H1 (cell line): ENCODE results near the gene RIC8A.

ENCODE experiments used
- CEBPB ChIP-seq: IDR thresholded peaks from 2 replicates; pipeline ENCODE4 v1.6.1; 2012; ENCODE audit warnings: low read depth, low read length
- CREB1 ChIP-seq: IDR thresholded peaks from 2 replicates; pipeline ENCODE4 v1.6.1; 2012; ENCODE audit warnings: inconsistent platforms
- EGR1 ChIP-seq: IDR thresholded peaks from 2 replicates; pipeline ENCODE4 v1.6.1; 2011; ENCODE audit warnings: low read depth, low read length, borderline replicate concordance
- EZH2 ChIP-seq: fragments of 200-600 bp; sonication (generic); IDR thresholded peaks from 2 replicates; pipeline ENCODE4 v1.7.1; 2012; ENCODE audit warnings: low read depth, mild to moderate bottlenecking, moderate library complexity, low read length, inconsistent platforms; ENCODE audit not compliant: severe bottlenecking
- HDAC2 ChIP-seq, 2 experiments: fragments of 300-600 bp in 1 of 2; sonication (generic) in 1 of 2; IDR thresholded peaks; 2 replicates each; pipeline ENCODE4 v1.6.1; 2011 to 2012; ENCODE audit warnings: low read depth in 2 of 2, low read length in 2 of 2, mild to moderate bottlenecking in 2 of 2, moderate library complexity in 2 of 2, borderline replicate concordance in 1 of 2, inconsistent platforms in 1 of 2
- HDAC6 ChIP-seq: IDR thresholded peaks from one replicate; pipeline ENCODE4 v1.7.1; 2012; ENCODE audit warnings: low read depth, mild to moderate bottlenecking, inconsistent platforms, low read length, moderate library complexity
- POLR2A ChIP-seq, 2 experiments: IDR thresholded peaks; 1 replicate in 1 of 2; 2 replicates in 1 of 2; pipeline ENCODE4 v1.6.1; 2011; ENCODE audit warnings: low read depth in 2 of 2, low read length in 2 of 2, mild to moderate bottlenecking in 2 of 2; ENCODE audit errors: control extremely low read depth in 1 of 2
- POLR2AphosphoS5 ChIP-seq: IDR thresholded peaks from 2 replicates; pipeline ENCODE4 v1.6.1; 2011; ENCODE audit warnings: low read depth, low read length
- RNF2 ChIP-seq: fragments of 200-900, 300-1000 bp; sonication (generic); IDR thresholded peaks from 2 replicates; pipeline ENCODE4 v1.7.1; 2016; ENCODE audit warnings: borderline replicate concordance, low read depth, mild to moderate bottlenecking, antibody characterized with exemption, low read length; ENCODE audit not compliant: poor library complexity, severe bottlenecking; ENCODE audit errors: missing control alignments
- SP1 ChIP-seq: IDR thresholded peaks from 2 replicates; pipeline ENCODE4 v1.6.1; 2011; ENCODE audit warnings: low read depth, low read length
- SP2 ChIP-seq: IDR thresholded peaks from 2 replicates; pipeline ENCODE4 v1.6.1; 2012; ENCODE audit warnings: mild to moderate bottlenecking, low read length, inconsistent platforms
- TF ChIP-seq, protein P1 (sequence below), 3 experiments: IDR thresholded peaks; 1 replicate in 2 of 3; 2 replicates in 1 of 3; pipeline versions ENCODE4 v1.5.1 to v1.6.1; 2011; ENCODE audit warnings: low read length in 3 of 3, mild to moderate bottlenecking in 3 of 3, inconsistent platforms in 2 of 3, low read depth in 1 of 3, moderate library complexity in 1 of 3; ENCODE audit not compliant: insufficient read depth in 1 of 3; ENCODE audit errors: control extremely low read depth in 1 of 3
- TF ChIP-seq, protein P2 (sequence below): IDR thresholded peaks from 2 replicates; pipeline ENCODE4 v1.6.1; 2012; ENCODE audit warnings: inconsistent platforms
- TF ChIP-seq, protein P3 (sequence below): IDR thresholded peaks from 2 replicates; pipeline ENCODE4 v1.6.1; 2011; ENCODE audit warnings: low read length, improper control_type of control experiment

DNA sequence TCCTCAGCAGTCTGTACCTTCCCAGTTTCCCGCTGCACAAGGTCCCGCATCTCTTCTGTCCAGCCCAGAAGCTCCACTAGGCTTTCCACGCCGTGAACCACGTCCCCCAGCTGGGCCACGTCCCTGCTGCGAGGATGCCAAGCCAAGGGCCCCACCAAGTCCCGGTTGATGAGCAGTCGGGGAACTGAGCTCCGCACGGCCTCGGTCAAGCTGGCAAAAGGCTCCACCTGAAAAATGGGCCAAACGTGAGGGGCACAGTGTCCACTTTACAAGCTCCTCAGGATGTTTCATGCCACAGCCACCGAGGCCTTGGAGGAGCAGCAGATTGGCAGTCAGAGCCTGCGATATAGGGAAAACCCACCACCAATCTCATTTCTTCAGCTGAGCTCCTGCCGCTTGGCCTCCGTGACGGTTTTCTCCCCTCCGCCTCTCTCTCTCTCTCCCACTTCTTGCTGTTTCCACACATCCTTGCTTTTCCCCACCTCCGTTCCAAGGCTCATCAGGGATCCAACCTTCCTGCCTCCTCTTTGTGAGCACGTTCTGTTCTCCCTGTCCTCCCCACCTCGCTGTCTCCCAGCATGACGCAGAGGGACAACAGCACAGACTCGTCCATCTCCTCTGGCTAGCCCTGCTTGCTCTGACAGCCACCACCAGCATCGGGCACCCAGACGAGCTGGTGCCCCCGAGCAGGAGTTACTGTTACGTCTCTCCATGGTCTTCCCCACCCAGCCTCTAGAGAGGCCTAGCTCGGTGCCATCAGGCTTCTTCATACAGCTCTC, 11.5 kb downstream of the RIC8A start:
- TF ChIP-seq, protein P1, sequence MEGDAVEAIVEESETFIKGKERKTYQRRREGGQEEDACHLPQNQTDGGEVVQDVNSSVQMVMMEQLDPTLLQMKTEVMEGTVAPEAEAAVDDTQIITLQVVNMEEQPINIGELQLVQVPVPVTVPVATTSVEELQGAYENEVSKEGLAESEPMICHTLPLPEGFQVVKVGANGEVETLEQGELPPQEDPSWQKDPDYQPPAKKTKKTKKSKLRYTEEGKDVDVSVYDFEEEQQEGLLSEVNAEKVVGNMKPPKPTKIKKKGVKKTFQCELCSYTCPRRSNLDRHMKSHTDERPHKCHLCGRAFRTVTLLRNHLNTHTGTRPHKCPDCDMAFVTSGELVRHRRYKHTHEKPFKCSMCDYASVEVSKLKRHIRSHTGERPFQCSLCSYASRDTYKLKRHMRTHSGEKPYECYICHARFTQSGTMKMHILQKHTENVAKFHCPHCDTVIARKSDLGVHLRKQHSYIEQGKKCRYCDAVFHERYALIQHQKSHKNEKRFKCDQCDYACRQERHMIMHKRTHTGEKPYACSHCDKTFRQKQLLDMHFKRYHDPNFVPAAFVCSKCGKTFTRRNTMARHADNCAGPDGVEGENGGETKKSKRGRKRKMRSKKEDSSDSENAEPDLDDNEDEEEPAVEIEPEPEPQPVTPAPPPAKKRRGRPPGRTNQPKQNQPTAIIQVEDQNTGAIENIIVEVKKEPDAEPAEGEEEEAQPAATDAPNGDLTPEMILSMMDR (IDR thresholded peaks at IDR 0.05; ENCODE audit: control extremely low read depth in 1 of 3, insufficient read depth in 1 of 3, low read depth in 1 of 3, low read length in 3 of 3) = no peak
- TF ChIP-seq POLR2AphosphoS5 (no peak), POLR2A (IDR thresholded peaks at IDR 0.05; ENCODE audit: control extremely low read depth in 1 of 2, low read depth in 2 of 2, low read length in 2 of 2) (no peak), SP2 (no peak), SP1 (no peak), CREB1 (no peak), HDAC6 (no peak), EZH2 (no peak), EGR1 (no peak), RNF2 (no peak), HDAC2 (IDR thresholded peaks at IDR 0.05; ENCODE audit: borderline replicate concordance in 1 of 2, low read depth in 2 of 2, low read length in 2 of 2) (no peak), CEBPB (no peak)
- TF ChIP-seq, protein P2, sequence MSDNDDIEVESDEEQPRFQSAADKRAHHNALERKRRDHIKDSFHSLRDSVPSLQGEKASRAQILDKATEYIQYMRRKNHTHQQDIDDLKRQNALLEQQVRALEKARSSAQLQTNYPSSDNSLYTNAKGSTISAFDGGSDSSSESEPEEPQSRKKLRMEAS = no peak
- TF ChIP-seq, protein P3, sequence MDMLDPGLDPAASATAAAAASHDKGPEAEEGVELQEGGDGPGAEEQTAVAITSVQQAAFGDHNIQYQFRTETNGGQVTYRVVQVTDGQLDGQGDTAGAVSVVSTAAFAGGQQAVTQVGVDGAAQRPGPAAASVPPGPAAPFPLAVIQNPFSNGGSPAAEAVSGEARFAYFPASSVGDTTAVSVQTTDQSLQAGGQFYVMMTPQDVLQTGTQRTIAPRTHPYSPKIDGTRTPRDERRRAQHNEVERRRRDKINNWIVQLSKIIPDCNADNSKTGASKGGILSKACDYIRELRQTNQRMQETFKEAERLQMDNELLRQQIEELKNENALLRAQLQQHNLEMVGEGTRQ = no peak
